ENCODE results near the gene AFAP1. TPM values are rescaled to one million over a fixed set of nuclear protein-coding genes. Genes with fewer than 3 reads are reported as not detected.

The AFAP1 gene
- total RNA-seq, 1 experiment from 2014 or later, result 42.1 TPM

DNA sequence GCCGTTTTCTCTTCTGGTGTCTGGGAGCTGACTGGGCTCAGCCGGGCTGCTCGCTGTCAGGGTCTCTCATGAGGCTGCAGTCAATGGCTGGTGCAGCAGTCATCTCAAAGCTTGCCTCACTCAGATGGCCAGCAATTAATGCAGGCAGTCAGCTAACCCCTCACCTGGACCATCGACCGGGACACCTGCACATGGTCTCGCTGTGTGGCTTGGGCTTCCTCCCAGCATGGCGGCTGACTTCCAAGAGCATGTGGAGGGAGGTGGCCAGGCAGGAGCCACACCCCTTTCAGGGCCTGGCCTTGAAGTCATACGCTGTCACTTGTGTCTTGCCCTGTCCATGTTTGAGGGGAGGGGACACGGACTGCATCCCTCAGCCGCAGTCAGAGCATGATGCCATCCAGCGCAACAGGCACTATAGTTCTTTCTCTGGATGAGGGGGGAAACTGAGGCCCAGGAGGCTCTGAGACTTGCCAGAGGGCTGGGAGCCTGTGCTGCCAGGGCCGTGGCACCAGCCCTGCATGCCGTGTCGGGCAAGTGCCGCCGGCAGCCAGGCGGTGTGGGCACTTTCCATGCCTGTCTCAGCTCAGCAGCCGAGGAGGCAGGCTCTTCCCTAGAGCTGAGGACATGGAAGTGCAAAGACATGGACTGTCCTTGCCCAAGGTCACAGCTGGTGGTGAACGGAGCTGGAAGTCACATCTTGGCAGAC lies 201.8 kb downstream of the AFAP1 start:
- no peak for TF ChIP-seq EZH2 (IDR thresholded peaks at IDR 0.05; ENCODE audit: low read length, unreplicated experiment)
- TF ChIP-seq, protein P1, sequence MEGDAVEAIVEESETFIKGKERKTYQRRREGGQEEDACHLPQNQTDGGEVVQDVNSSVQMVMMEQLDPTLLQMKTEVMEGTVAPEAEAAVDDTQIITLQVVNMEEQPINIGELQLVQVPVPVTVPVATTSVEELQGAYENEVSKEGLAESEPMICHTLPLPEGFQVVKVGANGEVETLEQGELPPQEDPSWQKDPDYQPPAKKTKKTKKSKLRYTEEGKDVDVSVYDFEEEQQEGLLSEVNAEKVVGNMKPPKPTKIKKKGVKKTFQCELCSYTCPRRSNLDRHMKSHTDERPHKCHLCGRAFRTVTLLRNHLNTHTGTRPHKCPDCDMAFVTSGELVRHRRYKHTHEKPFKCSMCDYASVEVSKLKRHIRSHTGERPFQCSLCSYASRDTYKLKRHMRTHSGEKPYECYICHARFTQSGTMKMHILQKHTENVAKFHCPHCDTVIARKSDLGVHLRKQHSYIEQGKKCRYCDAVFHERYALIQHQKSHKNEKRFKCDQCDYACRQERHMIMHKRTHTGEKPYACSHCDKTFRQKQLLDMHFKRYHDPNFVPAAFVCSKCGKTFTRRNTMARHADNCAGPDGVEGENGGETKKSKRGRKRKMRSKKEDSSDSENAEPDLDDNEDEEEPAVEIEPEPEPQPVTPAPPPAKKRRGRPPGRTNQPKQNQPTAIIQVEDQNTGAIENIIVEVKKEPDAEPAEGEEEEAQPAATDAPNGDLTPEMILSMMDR (conservative IDR thresholded peaks at IDR 0.05; ENCODE audit: low read depth, low read length), result no peak
- no peak for TF ChIP-seq EZH2phosphoT487 (IDR thresholded peaks at IDR 0.05; ENCODE audit: borderline replicate concordance, low read length)
- DNase-seq (no peak), ATAC-seq (no peak)
- Histone ChIP-seq H3K9me2 (replicated peaks; ENCODE audit: low read length) (no peaks in the 10 kb centered on the region), H3K27me3 (ENCODE audit: low read length) (no peaks in the 10 kb centered on the region), H3K79me2 (ENCODE audit: low read length) (no peaks in the 10 kb centered on the region), H4K20me1 (ENCODE audit: low read length) (no peaks in the 10 kb centered on the region), H3K9ac (ENCODE audit: low read length) (no peak overlapping the region), H3K4me1 (ENCODE audit: insufficient read depth, low read length) (no peaks in the 10 kb centered on the region), H3K27ac (ENCODE audit: low read length) (no peak overlapping the region), H2AFZ (ENCODE audit: low read length) (no peak overlapping the region), H3K36me3 (ENCODE audit: low read depth, low read length) (no peaks in the 10 kb centered on the region), H3K9me3 (ENCODE audit: low read length) (no peaks in the 10 kb centered on the region), H3F3A (ENCODE audit: low read length, unreplicated experiment) (no peaks in the 10 kb centered on the region), H3K4me3 (ENCODE audit: low read length) (no peak overlapping the region), H3K4me2 (ENCODE audit: low read length) (no peak overlapping the region)
- no TSS peak for BruUV-seq (replicated peaks)
- POLR2A ChIA-PET (ENCODE audit: unreplicated experiment), result no interaction called here
- intact Hi-C loops (cut with micrococcal nuclease), result no loop called here
- CTCF ChIA-PET, result interaction anchor here (0.7 kb wide), 1 partner anchor 66 kb away, joined by 3 read pairs; no protein-coding TSS in a partner anchor

DNA sequence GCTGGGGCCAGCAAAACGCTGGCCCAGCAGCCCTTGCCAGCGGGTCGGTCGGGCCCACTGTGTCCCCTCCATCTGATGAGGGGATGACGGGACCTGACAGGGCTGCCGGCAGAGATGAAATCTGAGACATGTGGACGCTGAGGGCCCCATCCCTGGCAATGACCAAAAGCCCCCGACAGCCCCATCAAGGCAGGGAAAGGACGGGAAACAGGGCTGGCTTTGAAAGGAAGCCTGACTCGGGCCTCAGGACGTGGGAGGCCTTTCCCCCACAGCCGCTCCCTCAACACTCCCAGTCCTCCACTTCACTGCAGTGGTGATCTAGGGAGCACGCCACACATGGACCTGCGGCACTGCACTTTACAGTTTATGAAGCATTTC lies 202.4 kb downstream of the AFAP1 start:
- no peak for TF ChIP-seq EZH2 (IDR thresholded peaks at IDR 0.05; ENCODE audit: low read length, unreplicated experiment)
- Histone ChIP-seq H3K4me3 (ENCODE audit: low read length) (no peak overlapping the region), H2AFZ (ENCODE audit: low read length) (no peak overlapping the region), H4K20me1 (ENCODE audit: low read length) (no peaks in the 10 kb centered on the region), H3K9me3 (ENCODE audit: low read length) (no peaks in the 10 kb centered on the region), H3K36me3 (ENCODE audit: low read depth, low read length) (no peaks in the 10 kb centered on the region), H3K27me3 (ENCODE audit: low read length) (no peaks in the 10 kb centered on the region), H3K9me2 (replicated peaks; ENCODE audit: low read length) (no peaks in the 10 kb centered on the region), H3K27ac (ENCODE audit: low read length) (no peak overlapping the region), H3K79me2 (ENCODE audit: low read length) (no peaks in the 10 kb centered on the region), H3K4me1 (ENCODE audit: insufficient read depth, low read length) (no peaks in the 10 kb centered on the region), H3K4me2 (ENCODE audit: low read length) (no peak overlapping the region), H3K9ac (ENCODE audit: low read length) (no peak overlapping the region), H3F3A (ENCODE audit: low read length, unreplicated experiment) (no peaks in the 10 kb centered on the region)
- CTCF ChIA-PET, result no interaction called here
- BruUV-seq (replicated peaks), result no TSS peak
- intact Hi-C loops (cut with micrococcal nuclease), result no loop called here
- POLR2A ChIA-PET (ENCODE audit: unreplicated experiment), result no interaction called here
- ATAC-seq, result no peak
- DNase-seq, result no peak

DNA sequence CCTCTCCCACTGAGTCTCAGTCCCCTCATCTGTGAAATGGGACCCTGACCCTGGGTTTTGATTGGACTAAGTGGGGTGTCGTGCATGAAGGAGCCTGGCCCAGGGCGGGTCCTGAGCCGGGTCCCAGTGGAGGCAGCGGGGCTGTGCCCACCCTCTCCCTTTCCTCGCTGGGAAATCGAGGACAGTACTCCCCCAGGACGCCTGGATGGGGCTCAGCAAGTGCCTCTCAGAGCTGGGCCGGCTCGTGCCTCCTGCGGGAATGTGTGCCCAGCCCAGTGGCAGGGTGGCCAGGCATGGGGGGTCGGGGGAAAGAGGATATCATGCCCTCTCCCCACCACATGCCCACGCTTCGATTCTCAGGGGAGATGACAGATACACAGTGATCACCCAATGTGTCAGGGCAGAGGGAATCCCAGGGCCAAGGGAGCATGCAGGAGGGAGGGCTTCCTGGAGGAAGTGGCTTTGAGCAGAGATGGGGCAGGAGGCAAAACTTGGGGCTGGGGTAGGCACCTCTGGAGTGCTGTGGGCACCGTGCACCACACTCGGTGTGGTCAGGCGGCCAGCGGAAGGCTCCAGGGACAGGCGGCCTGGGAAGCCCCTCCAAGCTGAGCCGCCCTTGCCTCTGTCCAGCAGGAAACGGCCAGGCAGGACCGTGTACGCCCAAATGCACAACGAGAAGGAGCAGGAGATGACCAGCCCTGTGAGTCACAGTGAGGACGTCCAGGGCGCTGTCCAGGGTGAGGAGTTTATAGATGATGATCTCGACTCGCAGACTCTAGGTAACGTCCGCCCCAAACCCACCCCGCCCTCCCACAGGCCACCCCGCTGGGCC lies 203.0 kb downstream of the AFAP1 start:
- Histone ChIP-seq H3K4me2 (ENCODE audit: low read length) (no peak overlapping the region), H3K27me3 (ENCODE audit: low read length) (no peaks in the 10 kb centered on the region), H2AFZ (ENCODE audit: low read length) (no peak overlapping the region), H3K9me3 (ENCODE audit: low read length) (no peaks in the 10 kb centered on the region), H3K9me2 (replicated peaks; ENCODE audit: low read length) (no peaks in the 10 kb centered on the region), H3F3A (ENCODE audit: low read length, unreplicated experiment) (no peaks in the 10 kb centered on the region), H3K36me3 (ENCODE audit: low read depth, low read length) (no peaks in the 10 kb centered on the region), H3K79me2 (ENCODE audit: low read length) (no peaks in the 10 kb centered on the region), H3K4me3 (ENCODE audit: low read length) (no peak overlapping the region), H3K27ac (ENCODE audit: low read length) (no peak overlapping the region), H4K20me1 (ENCODE audit: low read length) (no peaks in the 10 kb centered on the region), H3K4me1 (ENCODE audit: insufficient read depth, low read length) (no peaks in the 10 kb centered on the region), H3K9ac (ENCODE audit: low read length) (no peak overlapping the region)
- intact Hi-C loops (cut with micrococcal nuclease), result no loop called here
- POLR2A ChIA-PET (ENCODE audit: unreplicated experiment), result no interaction called here
- BruUV-seq (replicated peaks), result no TSS peak
- TF ChIP-seq EZH2phosphoT487 (IDR thresholded peaks at IDR 0.05; ENCODE audit: borderline replicate concordance, low read length), result no peak
- TF ChIP-seq EZH2 (IDR thresholded peaks at IDR 0.05; ENCODE audit: low read length, unreplicated experiment), result no peak
- TF ChIP-seq, protein P1 (conservative IDR thresholded peaks at IDR 0.05; ENCODE audit: low read depth, low read length), result no peak
- ATAC-seq (peak; percentile 98), DNase-seq (peak; percentile 50)
- CTCF ChIA-PET, result interaction anchor here (0.6 kb wide), 1 partner anchor 55 kb away, joined by 3 read pairs; no protein-coding TSS in a partner anchor
